WERI-Rb-1 (cell line): ENCODE data around the gene BCLAF3.

Experiments used
- DNase-seq: peaks from one replicate; pipeline ENCODE4 v3.0.0-alpha.2; 2020
- H3K27ac ChIP-seq: fragments of 250-450 bp; sonication (Bioruptor Pico); 2 replicates; pipeline ENCODE4 v1.5.1; 2020; ENCODE audit warnings: mild to moderate bottlenecking, moderate library complexity
- H3K27me3 ChIP-seq: fragments of 250-450 bp; sonication (Bioruptor Pico); 2 replicates; pipeline ENCODE4 v1.5.1; 2021; ENCODE audit warnings: mild to moderate bottlenecking, low read depth, moderate library complexity; ENCODE audit not compliant: insufficient read depth, severe bottlenecking
- H3K36me3 ChIP-seq: fragments of 250-450 bp; sonication (Bioruptor Pico); 2 replicates; pipeline ENCODE4 v1.5.1; 2020; ENCODE audit warnings: mild to moderate bottlenecking, moderate library complexity
- H3K4me3 ChIP-seq: 2 replicates; pipeline ENCODE4 v1.5.1; 2011; ENCODE audit warnings: low read depth, mild to moderate bottlenecking, control low read depth, low read length
- H3K9me3 ChIP-seq: fragments of 250-450 bp; sonication (Bioruptor Pico); 2 replicates; pipeline ENCODE4 v1.5.1; 2021; ENCODE audit warnings: mild to moderate bottlenecking, moderate library complexity; ENCODE audit not compliant: severe bottlenecking
- CTCF ChIP-seq: IDR thresholded peaks from 2 replicates; pipeline ENCODE4 v1.5.1; 2011; ENCODE audit warnings: low read depth, mild to moderate bottlenecking, control low read depth, inconsistent platforms, low read length

BCLAF3 gene

GRCh38 chrX:19987856-19988255, 3.0 kb downstream of the BCLAF3 start:
- H3K27ac ChIP-seq: no peak overlapping the region
- H3K27me3 ChIP-seq: no peaks in the 10 kb centered on the region
- no peak for DNase-seq
- H3K36me3 ChIP-seq: no peaks in the 10 kb centered on the region; the same call in 1 of the 2 replicates
- H3K4me3 ChIP-seq: no peak overlapping the region
- no peak for TF ChIP-seq CTCF
- H3K9me3 ChIP-seq: no peaks in the 10 kb centered on the region

GRCh38 chrX:19986531-19986930, 4.3 kb downstream of the BCLAF3 start:
- TF ChIP-seq CTCF: no peak
- Histone ChIP-seq H3K27ac (no peak overlapping the region), H3K36me3 (no peaks in the 10 kb centered on the region; the same call in 1 of the 2 replicates), H3K27me3 (no peaks in the 10 kb centered on the region), H3K9me3 (no peaks in the 10 kb centered on the region), H3K4me3 (no peak overlapping the region)
- no peak for DNase-seq

- Histone ChIP-seq H3K9me3 (no peaks in the 10 kb centered on the region), H3K4me3 (no peak overlapping the region), H3K36me3 (peaks cover 3% of the 10 kb centered on the region; the same call in 1 of the 2 replicates), H3K27me3 (no peaks in the 10 kb centered on the region), H3K27ac (no peak overlapping the region)
- TF ChIP-seq CTCF: no peak
- DNase-seq: no peak
Observed at GRCh38 chrX:19981947-19982346, 8.9 kb downstream of the BCLAF3 start.

- H3K27ac ChIP-seq: no peak overlapping the region
- TF ChIP-seq CTCF: no peak
- H3K36me3 ChIP-seq: peaks cover 3% of the 10 kb centered on the region; the same call in 1 of the 2 replicates
- H3K27me3 ChIP-seq: no peaks in the 10 kb centered on the region
- H3K4me3 ChIP-seq: no peak overlapping the region
- H3K9me3 ChIP-seq: no peaks in the 10 kb centered on the region
- no peak for DNase-seq
Observed at GRCh38 chrX:19975845-19976244, 15.0 kb downstream of the BCLAF3 start.

GRCh38 chrX:19972984-19973383, 17.9 kb downstream of the BCLAF3 start:
- Histone ChIP-seq H3K27me3 (no peaks in the 10 kb centered on the region), H3K36me3 (peaks cover under 1% of the 10 kb centered on the region; the same call in 1 of the 2 replicates), H3K9me3 (no peaks in the 10 kb centered on the region), H3K4me3 (no peak overlapping the region), H3K27ac (no peak overlapping the region)
- DNase-seq: no peak
- TF ChIP-seq CTCF: no peak

GRCh38 chrX:19968276-19968675, 22.6 kb downstream of the BCLAF3 start:
- H3K4me3 ChIP-seq: no peak overlapping the region
- TF ChIP-seq CTCF: no peak
- H3K27me3 ChIP-seq: no peaks in the 10 kb centered on the region
- H3K9me3 ChIP-seq: no peaks in the 10 kb centered on the region
- H3K36me3 ChIP-seq: peaks cover 6% of the 10 kb centered on the region; the same call in 1 of the 2 replicates
- DNase-seq: no peak
- H3K27ac ChIP-seq: no peak overlapping the region
